Sigmoid colon (tissue), 7 donors: Measurements from ENCODE around the gene KAT8. TPM values are rescaled to one million over a fixed set of nuclear protein-coding genes. Genes with fewer than 3 reads are reported as not detected.

Experiments used
- DNase-seq: peaks from one replicate; pipeline ENCODE4 v3.0.0-alpha.2; 2019
- H3K27ac ChIP-seq, 4 donors: fragments of 200-600 bp; sonication (generic); one replicate each; pipeline ENCODE4 v1.5.1; 2016 to 2019; ENCODE audit warnings: mild to moderate bottlenecking in 1 of 4
- H3K27me3 ChIP-seq, 3 donors: fragments of 200-600 bp; sonication (generic); one replicate each; pipeline ENCODE4 v1.5.1; 2019; ENCODE audit warnings: mild to moderate bottlenecking in 1 of 3
- H3K36me3 ChIP-seq, 4 donors: fragments of 200-600 bp; sonication (generic); one replicate each; pipeline ENCODE4 v1.5.1; 2016 to 2019
- H3K4me1 ChIP-seq, 4 donors: fragments of 200-600 bp; sonication (generic); one replicate each; pipeline ENCODE4 v1.5.1; 2017 to 2019
- H3K4me3 ChIP-seq, 4 donors: fragments of 200-600 bp; sonication (generic); one replicate each; pipeline ENCODE4 v1.5.1; 2017 to 2019; ENCODE audit warnings: mild to moderate bottlenecking in 2 of 4, moderate library complexity in 1 of 4
- H3K9me3 ChIP-seq, 4 donors: fragments of 200-600 bp in 3 of 4; sonication (generic) in 3 of 4; one replicate each; pipeline versions ENCODE4 v1.5.1 to v1.6.1; 2013 to 2019
- CTCF ChIP-seq, 4 experiments: fragments of 450-650 bp in 3 of 4; fragments of 200-600 bp in 1 of 4; IDR thresholded peaks; one replicate each; pipeline ENCODE4 v1.5.1; 2016 to 2019; ENCODE audit warnings: antibody characterized with exemption in 4 of 4, mild to moderate bottlenecking in 3 of 4, moderate library complexity in 2 of 4
- EP300 ChIP-seq, 4 donors: sonication (generic); formaldehyde crosslinking; IDR thresholded peaks; one replicate each; pipeline ENCODE4 v1.6.1; 2017; ENCODE audit warnings: antibody characterized with exemption in 4 of 4
- POLR2A ChIP-seq, 2 donors: fragments of 450-650 bp; IDR thresholded peaks; one replicate each; pipeline ENCODE4 v1.6.1; 2016; ENCODE audit warnings: antibody characterized with exemption in 2 of 2, mild to moderate bottlenecking in 2 of 2, moderate library complexity in 2 of 2
- POLR2AphosphoS5 ChIP-seq, 4 donors: sonication (generic); formaldehyde crosslinking; IDR thresholded peaks; one replicate each; pipeline ENCODE4 v1.6.1; 2017; ENCODE audit warnings: antibody characterized with exemption in 4 of 4
- WGBS, 2 donors: extraction: QIAGEN DNeasy Blood & Tissue Kit; methylation state at CpG; one replicate each; pipeline ENCODE4 v1.1.7; 2013; 5-methylcytosine and 5-hydroxymethylcytosine counted together
- intact Hi-C: fragments of 100-400 bp; cut with DNase I; formaldehyde crosslinking; loops from one replicate; pipeline ENCODE4 v1.15.1; 2023
- polyA plus RNA-seq, 3 donors: library from polyadenylated mRNA; stranded (reverse); fragments of 200-250 nt; gene quantifications; one replicate each; pipeline ENCODE4 v1.2.3, GENCODE V29; 2013
- total RNA-seq, 4 donors: library from RNA; depleted of rRNA; stranded (reverse); fragments of >200 nt; gene quantifications; one replicate each; pipeline ENCODE4 v1.1.0, GENCODE V29; 2016
- donor health status: healthy with polysubstance abuse.
- donor health status: Bipolar disorder and iron deficiency.
- donor health status: healthy.

KAT8 gene
- total and polyA plus RNA-seq, 7 donors = 31.2 to 65.7 (median 57.1) TPM

DNA sequence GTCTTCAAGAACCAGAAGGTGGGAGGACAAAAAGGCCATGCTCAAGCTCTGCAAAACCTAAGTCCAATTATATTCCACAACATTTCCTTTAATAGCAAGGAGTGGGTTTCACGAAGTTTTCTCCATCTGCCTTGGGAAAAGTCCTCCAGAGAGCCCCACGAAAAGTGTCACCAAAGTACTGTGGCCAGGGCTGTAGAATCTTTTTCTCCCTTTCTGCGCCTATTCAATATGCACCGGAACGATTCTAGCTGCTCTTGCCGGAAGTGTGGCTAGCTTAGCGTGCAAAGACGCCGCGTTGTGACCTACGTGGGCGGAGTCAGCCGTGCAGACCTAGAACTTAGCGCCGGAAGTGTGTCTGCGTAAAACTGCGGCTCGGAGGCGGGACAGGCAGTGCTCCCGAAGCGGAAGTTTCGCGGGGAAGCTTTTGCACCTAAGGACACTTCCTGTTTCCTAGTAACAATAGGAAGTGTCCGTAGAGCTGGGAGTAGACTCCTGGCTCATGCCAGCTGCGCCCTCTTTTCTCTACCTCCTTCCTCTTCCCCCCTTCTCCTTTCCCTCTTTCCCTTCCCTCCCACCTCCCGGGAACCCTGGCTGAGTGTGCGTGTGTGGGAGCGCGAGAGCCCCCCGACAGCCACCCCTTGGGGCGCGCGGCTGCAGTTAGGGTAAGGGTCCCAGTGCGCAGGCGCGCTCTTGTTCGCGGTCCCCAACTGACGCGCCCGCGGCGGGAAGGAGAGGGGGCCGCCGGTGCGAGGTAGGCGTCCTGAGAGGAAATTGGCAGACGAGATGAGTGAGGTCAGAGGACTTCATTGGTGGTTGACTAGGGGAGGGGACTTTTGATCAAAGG, 43.3 kb upstream of the KAT8 start, which contains the start of the genes ZNF646 and ZNF668:
TSS of gene ZNF646 (plus strand) at position 453 of the 844 bp plus-strand sequence. CDS start 1,903 bp downstream, outside the sequence.
TSS of gene ZNF668 (minus strand) at position 271 of the 844 bp plus-strand sequence. CDS start 9,781 bp downstream, outside the sequence.
- intact Hi-C loops = loop anchor here (1.0 to 2.0 kb wide), 3 partner anchors 41 to 77 kb away; partner anchors contain the start of gene STX4
- 0% methylated on average over 48 of the region's 48 CpGs for WGBS, 2 donors
- peaks cover 24 to 32% (median 29%) of the 10 kb centered on the region in 4 donors for H3K36me3 ChIP-seq

GRCh38 chr16:31074814-31075183, 42.7 kb upstream of the KAT8 start:
- intact Hi-C loops = loop anchor here (1.0 to 2.0 kb wide), 2 partner anchors 41 to 78 kb away; partner anchors contain the start of gene STX4
- Histone ChIP-seq H3K9me3 (no peaks in the 10 kb centered on the region), H3K36me3 (peaks cover 30 to 38% (median 35%) of the 10 kb centered on the region in 4 donors), H3K27me3 (no peaks in the 10 kb centered on the region), H3K4me1 (peaks cover 0 to 31% (median 27%) of the 10 kb centered on the region in 4 donors), H3K4me3 (peak overlapping the region; percentile 91 to 99 (median 97)), H3K27ac (peak overlapping the region; percentile 93 to 97 (median 96))
- DNase-seq = no peak
- TF ChIP-seq EP300 (IDR thresholded peaks at IDR 0.05) = no peak
- TF ChIP-seq POLR2AphosphoS5 (IDR thresholded peaks at IDR 0.05) = no peak
- TF ChIP-seq POLR2A (IDR thresholded peaks at IDR 0.05) = no peak
- no peak for TF ChIP-seq CTCF (IDR thresholded peaks at IDR 0.05)
- 0 to 2% methylated on average over 7 of the region's 7 CpGs for WGBS, 2 donors

More for the DNA sequence above, 43.3 kb upstream of the KAT8 start, which contains the start of the genes ZNF646 and ZNF668:
- peak within 1 kb of the TSS; percentile 91 to 99 (median 97) for H3K4me3 ChIP-seq
- no peaks in the 10 kb centered on the region for H3K27me3 ChIP-seq
- peak; percentile 99 for DNase-seq
- H3K4me1 ChIP-seq = peaks cover 0 to 31% (median 27%) of the 10 kb centered on the region in 4 donors
- H3K27ac ChIP-seq = peak within 1 kb of the TSS; percentile 93 to 97 (median 96)
- no peak for TF ChIP-seq CTCF (IDR thresholded peaks at IDR 0.05)
- peak in 1 of 4 donors; percentile 30 for TF ChIP-seq EP300 (IDR thresholded peaks at IDR 0.05)
- TF ChIP-seq POLR2A (IDR thresholded peaks at IDR 0.05) = peak; percentile 45 to 57
- TF ChIP-seq POLR2AphosphoS5 (IDR thresholded peaks at IDR 0.05) = peak; percentile 73 to 85 (median 82)
- no peaks in the 10 kb centered on the region for H3K9me3 ChIP-seq

DNA sequence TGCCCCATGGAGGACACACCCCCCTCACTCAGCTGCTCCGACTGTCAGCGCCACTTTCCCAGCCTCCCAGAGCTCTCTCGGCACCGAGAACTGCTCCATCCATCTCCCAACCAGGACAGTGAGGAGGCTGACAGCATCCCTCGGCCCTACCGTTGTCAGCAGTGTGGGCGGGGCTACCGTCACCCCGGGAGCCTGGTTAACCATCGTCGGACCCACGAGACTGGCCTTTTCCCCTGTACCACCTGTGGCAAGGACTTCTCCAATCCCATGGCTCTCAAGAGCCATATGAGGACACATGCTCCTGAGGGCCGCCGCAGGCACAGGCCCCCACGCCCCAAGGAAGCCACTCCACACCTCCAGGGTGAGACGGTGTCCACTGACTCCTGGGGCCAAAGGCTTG, 41.1 kb upstream of the KAT8 start:
- no peaks in the 10 kb centered on the region for H3K9me3 ChIP-seq
- no peak overlapping the region for H3K4me3 ChIP-seq
- DNase-seq = peak; percentile 58
- H3K27me3 ChIP-seq = no peaks in the 10 kb centered on the region
- intact Hi-C loops = no loop called here
- peaks cover 42 to 53% (median 50%) of the 10 kb centered on the region in 4 donors for H3K36me3 ChIP-seq
- peaks cover 0 to 31% (median 27%) of the 10 kb centered on the region in 4 donors for H3K4me1 ChIP-seq
- TF ChIP-seq CTCF (IDR thresholded peaks at IDR 0.05) (no peak), POLR2A (IDR thresholded peaks at IDR 0.05) (no peak), POLR2AphosphoS5 (IDR thresholded peaks at IDR 0.05) (no peak), EP300 (IDR thresholded peaks at IDR 0.05) (no peak)
- 79 to 85% methylated on average over 16 of the region's 16 CpGs for WGBS, 2 donors
- no peak overlapping the region for H3K27ac ChIP-seq

DNA sequence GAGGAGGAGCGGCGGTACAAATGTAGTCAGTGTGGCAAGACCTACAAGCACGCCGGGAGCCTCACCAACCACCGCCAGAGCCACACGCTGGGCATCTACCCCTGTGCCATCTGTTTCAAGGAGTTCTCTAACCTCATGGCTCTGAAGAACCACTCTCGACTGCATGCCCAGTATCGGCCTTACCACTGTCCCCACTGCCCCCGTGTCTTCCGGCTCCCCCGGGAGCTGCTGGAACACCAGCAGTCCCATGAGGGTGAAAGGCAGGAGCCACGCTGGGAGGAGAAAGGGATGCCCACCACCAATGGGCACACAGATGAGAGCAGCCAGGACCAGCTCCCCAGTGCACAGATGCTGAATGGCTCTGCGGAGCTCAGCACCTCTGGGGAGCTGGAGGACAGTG, 40.4 kb upstream of the KAT8 start:
- intact Hi-C loops = no loop called here
- peaks cover 42 to 59% (median 51%) of the 10 kb centered on the region in 4 donors for H3K36me3 ChIP-seq
- H3K27me3 ChIP-seq = no peaks in the 10 kb centered on the region
- DNase-seq = no peak
- no peaks in the 10 kb centered on the region for H3K9me3 ChIP-seq
- TF ChIP-seq EP300 (IDR thresholded peaks at IDR 0.05) (no peak), POLR2AphosphoS5 (IDR thresholded peaks at IDR 0.05) (no peak), CTCF (IDR thresholded peaks at IDR 0.05) (no peak), POLR2A (IDR thresholded peaks at IDR 0.05) (no peak)
- H3K4me3 ChIP-seq = no peak overlapping the region
- H3K4me1 ChIP-seq = peaks cover 0 to 25% (median 22%) of the 10 kb centered on the region in 4 donors
- WGBS, 2 donors = 97% methylated on average over 13 of the region's 13 CpGs
- H3K27ac ChIP-seq = no peak overlapping the region
